HepG2 (cell line): ENCODE results near the gene ZNF33B.

Experiments
- ARID2 ChIP-seq: sonication (generic); formaldehyde crosslinking; IDR thresholded peaks from 2 replicates; pipeline ENCODE4 v1.8.1; 2022; ENCODE audit warnings: mild to moderate bottlenecking, missing genetic modification reagents, borderline replicate concordance
- ARNTL ChIP-seq: sonication (generic); formaldehyde crosslinking; IDR thresholded peaks from 2 replicates; pipeline ENCODE4 v1.4.0; 2020; ENCODE audit warnings: mild to moderate bottlenecking, missing genetic modification reagents
- CTCF ChIP-seq: sonication (generic); formaldehyde crosslinking; IDR thresholded peaks from 2 replicates; pipeline ENCODE4 v1.5.0; 2020; ENCODE audit warnings: mild to moderate bottlenecking, missing genetic modification reagents, moderate library complexity
- GTF3A ChIP-seq: sonication (generic); formaldehyde crosslinking; conservative IDR thresholded peaks from 2 replicates; pipeline ENCODE4 v1.4.0; 2020; ENCODE audit warnings: mild to moderate bottlenecking, missing genetic modification reagents
- NFAT5 ChIP-seq: sonication (generic); formaldehyde crosslinking; IDR thresholded peaks from 2 replicates; pipeline ENCODE4 v1.4.0; 2020; ENCODE audit warnings: missing genetic modification reagents
- POLR2A ChIP-seq, 2 experiments: IDR thresholded peaks; 2 replicates each; pipeline ENCODE4 v1.6.1; 2011; ENCODE audit warnings: low read depth in 2 of 2, low read length in 2 of 2, mild to moderate bottlenecking in 1 of 2, moderate library complexity in 1 of 2; ENCODE audit not compliant: insufficient read depth in 1 of 2
- ZBTB40 ChIP-seq, 2 experiments: fragments of 450-650 bp in 1 of 2; sonication (generic) in 1 of 2; formaldehyde crosslinking in 1 of 2; IDR thresholded peaks; 2 replicates each; pipeline versions ENCODE4 v1.6.1 to v1.8.0; 2016 to 2022; ENCODE audit warnings: antibody characterized with exemption in 1 of 2, mild to moderate bottlenecking in 1 of 2, missing genetic modification reagents in 1 of 2
- ZGPAT ChIP-seq: IDR thresholded peaks from 2 replicates; pipeline ENCODE4 v1.6.1; 2016; ENCODE audit warnings: mild to moderate bottlenecking
- ZNF350 ChIP-seq: sonication (generic); formaldehyde crosslinking; IDR thresholded peaks from 2 replicates; pipeline ENCODE4 v1.4.0; 2020; ENCODE audit warnings: mild to moderate bottlenecking, low read depth, missing genetic modification reagents, borderline replicate concordance
- ZNF550 ChIP-seq: sonication (generic); formaldehyde crosslinking; IDR thresholded peaks from 2 replicates; pipeline ENCODE4 v1.4.0; 2020; ENCODE audit warnings: mild to moderate bottlenecking, missing genetic modification reagents, borderline replicate concordance
- ZNF800 ChIP-seq: sonication (generic); formaldehyde crosslinking; IDR thresholded peaks from 2 replicates; pipeline ENCODE4 v1.4.0; 2020; ENCODE audit warnings: missing genetic modification reagents

DNA sequence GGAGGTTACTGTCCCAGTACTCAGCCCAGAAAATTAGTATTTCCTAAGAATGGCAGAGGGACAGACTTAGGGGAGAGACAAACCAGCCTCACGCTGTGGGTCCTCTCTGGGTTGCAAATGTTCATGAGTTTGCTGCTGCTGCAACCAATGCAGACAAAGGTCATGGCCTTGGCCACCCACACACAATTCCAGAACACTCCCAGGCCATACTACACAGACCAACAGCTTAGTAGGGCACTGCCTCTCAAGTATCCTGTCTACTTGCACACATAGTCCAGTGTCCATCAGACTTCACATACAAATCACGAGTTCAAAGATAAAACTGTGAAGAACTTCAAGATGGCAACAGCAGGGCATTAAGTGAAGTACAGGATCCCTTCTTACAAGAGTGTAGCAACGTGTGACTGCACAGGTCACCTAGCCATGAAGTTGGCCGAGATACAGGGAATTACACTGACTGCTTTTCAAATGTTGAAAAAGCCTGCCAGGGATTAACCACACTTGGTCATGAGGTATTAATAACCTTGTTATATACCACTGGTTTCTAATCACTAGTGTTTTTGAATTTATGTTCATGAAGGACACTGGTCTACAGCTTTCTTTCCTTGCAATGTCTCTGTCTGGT lies 40.0 kb downstream of the ZNF33B start:
- TF ChIP-seq CTCF (CRISPR knock-in tag) (no peak), ZNF550 (no peak), ARNTL (CRISPR knock-in tag) (no peak), POLR2A (IDR thresholded peaks at IDR 0.05; ENCODE audit: insufficient read depth in 1 of 2, low read depth in 2 of 2, low read length in 2 of 2) (no peak), NFAT5 (CRISPR knock-in tag) (no peak), ZNF350 (CRISPR knock-in tag) (no peak), ZGPAT (no peak), ZNF800 (no peak), GTF3A (CRISPR knock-in tag) (no peak), ZBTB40 (IDR thresholded peaks at IDR 0.05) (no peak), ZBTB40 (CRISPR knock-in tag; IDR thresholded peaks at IDR 0.05) (no peak), ARID2 (CRISPR knock-in tag) (no peak)
